AG09319 (cell line): ENCODE data around the gene PIK3R1.

Source experiments
- DNase-seq: peaks from one replicate; pipeline ENCODE4 v3.0.0-alpha.2; 2010; ENCODE audit warnings: low read depth; ENCODE audit errors: extremely low read depth
- CTCF ChIP-seq: IDR thresholded peaks from 2 replicates; pipeline ENCODE4 v1.5.1; 2011; ENCODE audit warnings: low read depth, mild to moderate bottlenecking, inconsistent platforms, low read length, moderate library complexity

The PIK3R1 gene

DNA sequence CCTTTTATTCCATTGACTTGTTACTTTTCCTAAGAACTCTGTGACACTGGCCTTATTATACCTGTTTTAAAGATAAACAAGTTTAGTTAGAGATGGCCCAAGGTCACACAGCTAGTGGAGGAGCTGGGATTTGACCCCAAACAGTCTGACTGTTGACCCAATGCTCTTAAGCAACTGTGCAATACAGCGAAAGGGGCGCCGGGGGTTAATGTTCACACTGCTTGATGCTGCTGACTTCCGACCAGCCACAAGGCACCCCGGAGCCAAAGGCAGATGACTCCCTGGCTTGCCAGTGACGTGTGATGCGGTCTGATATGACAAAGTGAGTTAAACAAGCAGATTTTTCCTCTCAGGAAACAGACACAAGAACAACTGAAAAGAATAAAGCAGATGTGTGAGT, 23.9 kb downstream of the PIK3R1 start:
- no peak for DNase-seq
- no peak for TF ChIP-seq CTCF

- DNase-seq: no peak
- TF ChIP-seq CTCF: no peak
Measured at GRCh38 chr5:68240202-68240601, 24.6 kb downstream of the PIK3R1 start.

GRCh38 chr5:68240771-68241170, 25.2 kb downstream of the PIK3R1 start:
- no peak for DNase-seq

GRCh38 chr5:68242743-68243142, 27.2 kb downstream of the PIK3R1 start:
- DNase-seq: peak; percentile 56
- no peak for TF ChIP-seq CTCF

More at GRCh38 chr5:68240771-68241170, 25.2 kb downstream of the PIK3R1 start:
- TF ChIP-seq CTCF: no peak

DNA sequence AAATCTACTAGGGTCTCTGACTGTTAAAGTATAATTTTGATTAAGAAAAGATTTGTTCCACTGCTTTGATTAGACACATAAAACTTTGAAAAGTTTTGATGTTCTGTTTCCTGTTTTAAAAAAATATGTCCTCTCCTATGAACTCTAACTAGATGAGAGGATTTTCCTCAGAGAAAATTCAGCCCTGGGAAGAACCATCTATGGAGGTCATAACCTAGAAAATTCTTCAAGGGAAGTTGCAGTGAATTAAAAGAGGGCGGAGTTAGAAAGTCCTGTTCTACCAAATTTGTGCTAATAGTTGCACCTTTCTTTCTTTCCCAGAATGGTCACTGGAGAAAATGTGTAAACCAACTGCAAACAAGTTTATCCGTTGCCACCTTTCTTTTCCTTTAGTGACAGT, 27.7 kb downstream of the PIK3R1 start:
- no peak for DNase-seq
- TF ChIP-seq CTCF: no peak

DNA sequence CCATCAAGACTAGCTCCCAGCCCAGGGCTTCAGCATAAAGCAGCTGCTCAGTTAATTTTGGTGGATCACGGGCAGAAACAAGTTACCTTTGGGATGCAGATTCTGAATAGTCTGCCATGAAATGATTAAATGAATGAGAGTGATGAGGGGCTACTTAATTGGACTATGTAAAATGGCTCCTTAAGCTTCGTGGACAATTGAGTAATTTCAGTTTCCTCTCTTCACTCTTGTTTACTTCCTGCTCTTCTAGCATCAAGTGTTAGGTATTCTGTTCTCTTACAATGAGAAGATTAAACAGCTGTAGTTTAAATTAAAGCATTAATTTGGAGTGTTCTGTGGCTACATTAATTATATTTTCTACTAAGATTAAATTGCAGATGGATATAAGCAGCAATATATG, 28.1 kb downstream of the PIK3R1 start:
- no peak for DNase-seq
- TF ChIP-seq CTCF: no peak

GRCh38 chr5:68245319-68245718, 29.8 kb downstream of the PIK3R1 start:
- no peak for DNase-seq

More at GRCh38 chr5:68245319-68245718, 29.8 kb downstream of the PIK3R1 start:
- no peak for TF ChIP-seq CTCF
